ENCODE measurements around the gene TK2.
A peak's percentile ranks its signal among the peaks of the same experiment; 100 is the strongest.
"Not testable (repeated sequence)": the region's sequence is repeated elsewhere in the genome, so short reads cannot be mapped to it uniquely, and the experiment has no call there.

The TK2 gene

DNA sequence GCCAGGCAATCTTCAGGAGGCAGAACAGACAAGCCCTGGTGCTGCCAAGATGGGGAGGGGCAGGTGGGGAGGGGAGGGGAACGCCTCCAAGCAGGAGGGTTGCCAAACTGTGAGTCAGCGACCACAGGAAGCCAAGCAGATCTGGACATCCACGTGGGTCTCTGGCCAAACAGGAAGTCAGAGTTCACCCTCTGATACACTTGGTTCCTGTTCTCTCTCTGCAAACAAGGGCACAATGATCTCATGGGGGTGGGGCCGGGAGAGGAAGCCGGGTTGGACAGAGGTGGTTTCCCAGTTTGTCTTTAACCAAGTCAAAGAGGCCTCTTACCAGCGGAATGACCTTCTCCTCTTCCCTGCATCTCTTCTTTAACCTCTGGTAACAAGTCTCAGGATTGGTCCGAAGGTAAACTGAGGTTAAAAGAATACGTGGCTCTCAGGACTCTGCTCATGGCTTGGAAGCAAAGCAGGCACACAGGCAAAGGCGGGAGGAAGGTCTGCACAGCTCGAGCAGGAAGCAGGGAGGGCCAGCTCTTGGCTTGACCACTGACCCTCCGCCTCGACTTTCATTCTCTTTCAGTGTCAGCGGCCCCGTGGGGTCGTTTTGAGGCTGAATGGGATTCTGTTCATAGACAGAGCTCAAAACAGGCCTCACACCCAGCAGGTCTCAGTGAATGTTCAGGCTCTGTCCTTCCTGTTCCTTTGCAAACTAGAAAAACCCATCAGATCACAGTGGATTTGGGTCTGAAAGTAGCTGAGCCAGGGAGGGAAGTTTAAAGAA lies 32.9 kb downstream of the TK2 start:
- H3K9ac ChIP-seq = peak overlapping the region; percentile 77
- peak overlapping the region; percentile 47 for H3K4me3 ChIP-seq
- H3K27ac ChIP-seq = peak overlapping the region; percentile 93
- H3K4me2 ChIP-seq = peak overlapping the region; percentile 89
- TF ChIP-seq Cebpa-rat (IDR thresholded peaks at IDR 0.05) = no peak
- H3K4me1 ChIP-seq = peaks cover 87% of the 10 kb centered on the region
- H4K20me1 ChIP-seq = no peaks in the 10 kb centered on the region
- H3K27me3 ChIP-seq = no peaks in the 10 kb centered on the region
- no peaks in the 10 kb centered on the region for H3K9me3 ChIP-seq
- no peaks in the 10 kb centered on the region for H3K36me3 ChIP-seq

DNA sequence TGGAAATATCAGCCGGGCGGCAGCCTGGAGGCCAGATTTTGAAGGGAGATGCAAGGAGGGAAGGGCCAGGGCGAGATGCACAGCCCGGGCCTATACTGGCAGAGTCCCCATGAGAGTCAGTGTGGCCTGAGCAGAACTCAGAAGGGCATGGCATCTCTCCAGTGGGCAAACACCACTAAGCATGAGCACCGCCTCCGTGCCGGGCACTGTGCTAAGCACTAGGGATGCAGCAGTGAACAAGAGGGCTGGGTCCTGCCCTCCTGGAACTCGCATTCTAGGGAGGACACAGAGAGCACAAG lies 33.5 kb downstream of the TK2 start:
- Histone ChIP-seq H3K9ac (peak overlapping the region; percentile 72), H4K20me1 (no peaks in the 10 kb centered on the region), H3K4me2 (peak overlapping the region; percentile 89), H3K36me3 (no peaks in the 10 kb centered on the region), H3K4me3 (peak overlapping the region; percentile 47; the same call in 1 of the 2 replicates), H3K27me3 (no peaks in the 10 kb centered on the region), H3K9me3 (no peaks in the 10 kb centered on the region), H3K4me1 (peaks cover 87% of the 10 kb centered on the region), H3K27ac (peak overlapping the region; percentile 93)
- TF ChIP-seq Cebpa-rat (IDR thresholded peaks at IDR 0.05) = no peak

DNA sequence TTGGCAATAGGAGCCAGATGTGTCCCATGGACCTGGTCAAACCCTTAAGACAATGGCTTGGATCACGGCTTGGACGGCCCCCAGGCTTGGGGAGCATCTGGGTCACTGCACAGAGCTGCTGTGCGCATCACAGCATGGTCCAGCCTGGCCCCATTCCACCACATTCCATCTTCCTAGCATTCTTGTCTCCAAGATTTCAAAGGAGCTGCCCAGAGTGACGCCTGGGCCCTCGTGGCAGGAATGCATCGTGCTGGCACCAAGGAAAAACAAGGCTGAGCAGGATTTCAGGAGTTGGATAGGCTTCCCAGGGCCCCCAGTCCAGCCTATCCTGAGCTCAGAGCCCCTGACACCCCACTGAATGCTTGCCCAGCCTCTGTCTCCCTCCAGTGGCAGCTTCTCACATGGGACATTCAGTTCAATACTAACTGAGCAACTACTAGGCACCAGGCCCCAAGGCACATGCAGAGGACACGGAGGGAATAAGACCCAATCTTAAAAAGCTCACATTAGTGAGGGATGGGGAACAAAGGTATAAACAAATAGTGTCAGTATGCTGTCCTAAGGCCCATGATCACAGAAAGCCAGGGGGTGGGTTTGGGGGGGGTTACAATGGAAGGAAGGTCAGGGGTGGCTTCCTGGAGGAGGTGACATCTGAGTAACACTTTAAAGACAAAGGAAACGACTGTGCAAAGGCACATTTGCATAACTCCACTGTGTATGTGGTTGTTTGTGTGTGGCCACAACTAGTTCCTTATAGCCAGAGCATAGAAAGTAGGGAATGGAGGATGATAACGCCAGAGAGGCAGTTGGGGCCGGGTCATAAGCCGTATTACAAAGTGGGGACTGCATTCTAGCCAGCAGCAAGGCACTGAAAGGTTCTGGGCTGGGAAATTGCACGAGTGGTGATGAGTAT lies 34.1 kb downstream of the TK2 start:
- H3K27me3 ChIP-seq = no peaks in the 10 kb centered on the region
- no peaks in the 10 kb centered on the region for H4K20me1 ChIP-seq
- TF ChIP-seq Cebpa-rat (IDR thresholded peaks at IDR 0.05) = no peak
- H3K4me1 ChIP-seq = peaks cover 82% of the 10 kb centered on the region
- peak overlapping the region; percentile 72 for H3K9ac ChIP-seq
- H3K9me3 ChIP-seq = no peaks in the 10 kb centered on the region
- peak overlapping the region; percentile 93 for H3K27ac ChIP-seq
- peak overlapping the region; percentile 47; the same call in 1 of the 2 replicates for H3K4me3 ChIP-seq
- no peaks in the 10 kb centered on the region for H3K36me3 ChIP-seq
- peak overlapping the region; percentile 89 for H3K4me2 ChIP-seq

DNA sequence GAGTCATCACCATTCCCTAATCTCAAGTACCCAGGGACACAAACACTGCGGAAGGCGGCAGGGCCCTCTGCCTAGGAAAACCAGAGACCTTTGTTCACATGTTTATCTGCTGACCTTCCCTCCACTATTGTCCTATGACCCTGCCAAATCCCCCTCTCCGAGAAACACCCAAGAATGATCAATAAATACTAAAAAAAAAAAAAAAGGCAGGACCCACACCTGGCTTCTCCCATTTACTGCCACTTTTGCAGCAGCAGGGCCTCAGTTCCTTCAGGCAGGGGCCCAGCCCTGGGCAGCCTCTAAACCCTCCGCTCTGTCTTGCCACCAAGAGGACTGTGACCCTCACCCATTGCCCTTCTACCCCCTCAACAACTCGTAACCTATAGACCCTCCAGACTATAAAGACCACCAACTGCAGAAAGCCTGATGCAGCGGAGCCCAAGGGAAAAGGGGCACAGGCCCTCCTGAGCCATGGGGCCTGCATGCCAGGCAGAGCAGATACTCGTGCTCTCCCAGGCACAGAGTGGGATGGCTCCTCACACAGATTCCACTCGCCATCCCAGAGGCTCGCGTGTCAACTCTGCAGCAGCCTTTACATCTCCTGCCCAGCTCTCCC lies 34.8 kb downstream of the TK2 start:
- H4K20me1 ChIP-seq, H3K27me3 ChIP-seq, H3K9ac ChIP-seq, H3K4me3 ChIP-seq, H3K36me3 ChIP-seq, H3K9me3 ChIP-seq: not testable (repeated sequence)
- Histone ChIP-seq H3K27ac (peak overlapping the region; percentile 93), H3K4me1 (peaks cover 74% of the 10 kb centered on the region), H3K4me2 (peak overlapping the region; percentile 89)

DNA sequence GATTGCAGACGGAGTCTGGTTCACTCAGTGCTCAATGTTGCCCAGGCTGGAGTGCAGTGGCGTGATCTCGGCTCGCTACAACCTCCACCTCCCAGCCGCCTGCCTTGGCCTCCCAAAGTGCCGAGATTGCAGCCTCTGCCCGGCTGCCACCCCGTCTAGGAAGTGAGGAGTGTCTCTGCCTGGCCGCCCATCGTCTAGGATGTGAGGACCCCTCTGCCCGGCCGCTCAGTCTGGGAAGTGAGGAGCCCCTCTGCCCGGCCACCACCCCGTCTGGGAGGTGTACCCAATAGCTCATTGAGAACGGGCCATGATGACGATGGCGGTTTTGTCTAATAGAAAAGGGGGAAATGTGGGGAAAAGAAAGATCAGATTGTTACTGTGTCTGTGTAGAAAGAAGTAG lies 35.5 kb downstream of the TK2 start:
- H3K4me1 ChIP-seq = peaks cover 67% of the 10 kb centered on the region
- H3K36me3 ChIP-seq, H4K20me1 ChIP-seq, H3K4me2 ChIP-seq, H3K4me3 ChIP-seq, H3K9ac ChIP-seq, H3K27ac ChIP-seq, H3K27me3 ChIP-seq, H3K9me3 ChIP-seq: not testable (repeated sequence)

DNA sequence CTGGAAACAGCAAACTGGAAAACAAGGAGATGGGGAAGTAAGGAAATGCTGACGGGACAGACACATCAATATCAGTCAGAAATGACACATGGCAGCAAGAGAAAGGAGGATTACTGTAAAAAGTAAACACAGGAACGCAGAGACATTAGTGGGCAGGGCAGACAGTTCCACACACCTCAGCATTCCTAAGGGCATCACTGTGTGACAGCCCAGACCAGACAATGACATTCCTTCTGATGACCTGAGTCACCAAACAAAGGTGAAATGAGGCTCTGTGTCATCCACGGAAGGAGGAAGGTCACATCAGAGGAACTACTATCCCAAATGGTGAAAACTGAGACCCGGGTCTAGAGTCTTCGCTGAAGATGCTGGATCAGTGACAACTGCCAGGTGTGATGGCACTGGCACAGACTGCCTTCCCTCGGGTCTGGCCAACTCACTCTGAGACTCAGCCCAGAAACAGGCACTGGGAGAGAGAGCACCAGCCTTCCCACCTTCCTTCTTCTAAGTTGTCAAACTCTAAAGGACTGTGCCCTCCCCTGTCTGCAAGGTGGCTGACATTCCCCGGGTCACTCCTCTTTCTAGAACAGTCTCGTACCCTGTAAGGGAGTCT lies 36.7 kb downstream of the TK2 start:
- H3K9ac ChIP-seq = no peak overlapping the region
- H3K27me3 ChIP-seq = no peaks in the 10 kb centered on the region
- H3K27ac ChIP-seq = peak overlapping the region; percentile 15; the same call in 1 of the 2 replicates

DNA sequence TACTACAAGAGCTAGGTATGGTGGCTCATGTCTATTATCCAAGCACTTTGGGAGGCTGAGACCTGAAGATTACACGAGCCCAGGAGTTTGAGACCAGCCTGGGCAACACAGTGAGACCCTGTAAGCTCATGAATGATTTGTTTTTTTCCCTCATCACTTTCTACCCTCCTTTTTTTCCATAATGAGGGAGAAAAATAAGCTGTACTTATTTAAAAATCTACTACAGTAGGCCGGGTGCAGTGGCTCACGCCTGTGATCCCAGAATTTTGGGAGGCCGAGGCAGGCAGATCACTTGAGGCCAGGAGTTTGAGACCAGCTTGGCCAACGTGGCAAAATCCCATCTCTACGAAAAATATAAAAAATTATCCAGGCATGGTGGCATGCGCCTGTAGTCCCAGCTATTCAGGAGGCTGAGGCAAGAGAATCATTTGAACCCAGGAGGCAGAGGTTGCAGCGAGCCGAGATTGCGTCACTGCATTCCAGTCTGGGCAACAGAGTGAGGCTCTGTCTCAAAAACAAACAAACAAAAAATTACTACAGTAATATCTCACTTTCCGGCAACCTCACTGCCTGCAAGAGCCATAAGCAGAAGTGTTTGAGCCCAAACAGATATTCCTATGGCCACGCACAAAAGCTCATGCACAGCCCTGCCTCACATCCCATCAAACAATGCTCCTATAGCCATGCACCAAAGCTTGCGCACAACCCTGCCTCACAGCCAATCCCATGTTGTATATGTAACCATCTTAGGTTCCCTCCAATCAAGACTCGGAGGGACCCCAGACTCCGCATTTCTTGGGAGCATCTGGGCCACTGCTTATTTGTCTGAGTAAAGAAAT lies 37.4 kb downstream of the TK2 start:
- H3K27ac ChIP-seq = peak overlapping the region; percentile 16; the same call in 1 of the 2 replicates

More for the DNA sequence above, 36.7 kb downstream of the TK2 start:
- Histone ChIP-seq H3K4me2 (no peak overlapping the region), H3K4me3 (no peak overlapping the region), H4K20me1 (no peaks in the 10 kb centered on the region), H3K36me3 (no peaks in the 10 kb centered on the region), H3K9me3 (no peaks in the 10 kb centered on the region), H3K4me1 (peaks cover 64% of the 10 kb centered on the region)
- no peak for TF ChIP-seq Cebpa-rat (IDR thresholded peaks at IDR 0.05)

DNA sequence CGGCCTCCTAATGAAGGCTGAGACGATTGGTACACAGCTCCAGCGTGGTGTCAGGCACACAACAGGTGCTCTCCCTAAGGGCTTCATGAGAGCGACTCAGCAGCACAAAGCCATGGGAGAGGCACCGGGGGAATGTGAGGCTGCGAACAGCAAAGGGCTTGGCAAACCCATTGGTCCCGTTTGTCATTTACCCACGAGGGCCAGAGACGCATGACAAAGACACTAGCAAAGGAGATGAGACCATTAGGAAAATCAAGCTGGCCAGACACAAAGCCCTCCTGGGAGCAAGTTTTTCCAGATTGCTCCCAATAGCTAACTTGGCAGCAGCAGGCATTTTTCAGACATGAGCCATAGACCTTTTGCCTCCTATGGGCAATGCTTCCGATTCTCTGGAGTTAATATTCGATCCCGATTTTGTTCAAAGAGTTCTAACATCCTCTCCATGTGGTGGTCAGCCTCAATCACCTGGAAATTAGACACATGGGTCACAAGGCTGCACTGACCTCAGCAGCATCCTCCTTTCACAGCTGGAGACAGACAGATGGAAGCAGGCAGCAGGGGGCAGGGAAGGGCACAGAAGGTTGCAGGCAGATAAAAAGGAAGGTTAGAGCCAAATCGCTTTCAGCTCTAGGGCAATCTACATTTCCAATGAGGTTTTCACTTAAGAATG lies 38.2 kb downstream of the TK2 start:
- no peak overlapping the region; the same call in 1 of the 2 replicates for H3K9ac ChIP-seq
- H3K27me3 ChIP-seq = no peaks in the 10 kb centered on the region
- no peak for TF ChIP-seq Cebpa-rat (IDR thresholded peaks at IDR 0.05)
- H3K27ac ChIP-seq = peak overlapping the region; percentile 16; the same call in 1 of the 2 replicates
- H3K4me1 ChIP-seq = peaks cover 50% of the 10 kb centered on the region
- H3K4me3 ChIP-seq = no peak overlapping the region
- no peaks in the 10 kb centered on the region for H3K36me3 ChIP-seq
- H3K9me3 ChIP-seq = no peaks in the 10 kb centered on the region
- H4K20me1 ChIP-seq = no peaks in the 10 kb centered on the region
- 0 out of 2 replicates have a peak overlapping the region, but pooled peaks have one; percentile 6 for H3K4me2 ChIP-seq

More for the DNA sequence above, 37.4 kb downstream of the TK2 start:
- TF ChIP-seq Cebpa-rat (IDR thresholded peaks at IDR 0.05) = peak; percentile 29; the same call in 1 of the 2 replicates
- Histone ChIP-seq H3K9me3 (no peaks in the 10 kb centered on the region), H3K4me3 (no peak overlapping the region), H3K27me3 (no peaks in the 10 kb centered on the region), H4K20me1 (no peaks in the 10 kb centered on the region), H3K9ac (no peak overlapping the region; the same call in 1 of the 2 replicates), H3K4me1 (peaks cover 57% of the 10 kb centered on the region), H3K4me2 (0 out of 2 replicates have a peak overlapping the region, but pooled peaks have one; percentile 6), H3K36me3 (no peaks in the 10 kb centered on the region)
